GM18861 (cell line): ENCODE measurements around the gene MOB2.

Experiments used
- ATAC-seq: cut with Tn5 transposase; IDR thresholded peaks from one replicate; pipeline ENCODE4 v1.9.1; 2021; ENCODE audit not compliant: unreplicated experiment

MOB2 gene

DNA sequence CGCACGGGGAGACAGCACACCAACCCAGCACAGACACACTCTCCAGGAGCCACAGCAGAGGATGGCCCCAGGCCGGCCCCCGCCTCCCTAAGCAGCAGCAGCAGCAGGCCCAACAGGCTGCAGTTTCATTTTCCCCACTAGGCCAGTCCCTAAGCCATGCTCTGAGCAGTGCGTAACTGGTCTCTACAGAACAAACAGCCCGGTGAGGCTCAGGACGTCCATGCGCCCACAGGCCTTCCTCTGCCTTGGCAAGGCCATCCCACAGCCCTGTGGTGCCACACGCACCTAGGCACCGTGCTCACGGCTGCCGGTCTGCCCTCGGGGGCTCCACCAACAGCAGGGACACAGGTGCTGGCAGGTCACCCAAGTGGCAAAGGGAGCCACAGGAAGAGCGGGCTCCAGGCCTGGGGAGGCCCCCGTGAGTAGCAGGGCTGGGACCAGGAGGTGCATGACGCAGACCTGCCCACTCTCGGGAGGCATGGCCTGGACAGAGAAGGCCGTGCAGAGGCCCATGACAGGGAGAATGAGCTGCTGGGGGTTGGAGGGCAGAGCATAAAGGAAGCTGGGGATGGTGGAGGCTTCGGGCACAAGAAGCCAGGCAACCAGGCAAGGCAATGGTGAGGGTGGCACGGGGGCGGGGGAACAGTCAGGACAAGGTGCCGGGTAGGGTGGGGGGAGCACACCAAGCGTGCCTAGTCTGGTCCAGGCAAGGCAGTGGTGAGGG, 1.4 kb upstream of the MOB2 start:
- no peak for ATAC-seq

DNA sequence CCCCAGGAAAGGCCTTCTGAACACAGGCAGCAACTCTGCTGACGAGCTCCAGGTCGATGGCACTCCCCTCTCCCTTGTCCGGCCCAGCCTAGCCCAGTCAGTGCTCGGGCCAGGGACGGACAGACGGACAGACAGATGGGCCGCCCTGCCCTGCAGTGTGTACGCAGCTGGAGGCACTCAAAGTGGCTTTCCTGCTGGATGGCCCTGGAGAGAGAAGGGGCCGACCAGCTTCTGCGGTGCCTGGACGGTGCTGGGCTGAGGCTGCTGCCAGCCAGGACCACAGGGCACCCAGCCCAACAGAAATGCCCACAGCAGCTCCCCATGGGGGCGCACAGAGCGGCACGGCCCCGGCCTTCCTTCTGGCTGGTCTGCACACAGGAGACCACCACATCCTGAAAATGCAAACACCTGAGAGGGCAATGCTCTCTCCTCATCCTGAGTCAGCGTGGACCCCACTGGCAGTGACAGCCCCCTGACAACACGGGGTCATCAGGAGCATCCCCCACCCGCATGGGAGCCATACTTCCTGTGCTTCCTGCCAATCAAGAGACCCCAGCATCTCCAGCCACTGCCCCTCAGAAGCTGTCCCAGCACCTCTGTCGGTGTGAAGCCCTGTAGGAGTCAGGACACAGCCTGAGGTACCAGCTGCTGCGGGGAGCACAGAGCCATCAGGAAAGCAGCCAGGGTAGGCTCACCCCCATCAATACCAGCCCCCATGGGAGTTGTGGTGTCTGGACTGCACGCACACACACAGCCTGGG, 692 bp upstream of the MOB2 start:
- ATAC-seq = no peak

DNA sequence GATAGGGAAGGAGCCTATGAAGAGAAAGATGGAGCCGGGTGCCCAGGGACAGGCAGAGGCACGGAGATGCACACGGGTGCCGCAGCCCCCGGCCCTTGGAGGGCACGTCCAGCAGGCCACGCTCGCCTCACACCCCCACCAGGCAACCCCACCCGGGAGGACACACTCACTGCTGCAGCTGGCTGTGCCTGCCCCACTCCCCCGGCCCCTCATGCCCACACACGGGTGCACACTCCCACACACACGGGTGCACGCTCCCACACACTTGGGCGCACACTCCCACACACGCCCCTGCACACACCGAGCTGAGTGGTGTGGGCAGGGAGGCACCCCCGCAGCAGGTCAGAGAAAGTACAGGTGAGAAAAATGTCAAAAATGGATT, 1.1 kb downstream of the MOB2 start:
- ATAC-seq = no peak

DNA sequence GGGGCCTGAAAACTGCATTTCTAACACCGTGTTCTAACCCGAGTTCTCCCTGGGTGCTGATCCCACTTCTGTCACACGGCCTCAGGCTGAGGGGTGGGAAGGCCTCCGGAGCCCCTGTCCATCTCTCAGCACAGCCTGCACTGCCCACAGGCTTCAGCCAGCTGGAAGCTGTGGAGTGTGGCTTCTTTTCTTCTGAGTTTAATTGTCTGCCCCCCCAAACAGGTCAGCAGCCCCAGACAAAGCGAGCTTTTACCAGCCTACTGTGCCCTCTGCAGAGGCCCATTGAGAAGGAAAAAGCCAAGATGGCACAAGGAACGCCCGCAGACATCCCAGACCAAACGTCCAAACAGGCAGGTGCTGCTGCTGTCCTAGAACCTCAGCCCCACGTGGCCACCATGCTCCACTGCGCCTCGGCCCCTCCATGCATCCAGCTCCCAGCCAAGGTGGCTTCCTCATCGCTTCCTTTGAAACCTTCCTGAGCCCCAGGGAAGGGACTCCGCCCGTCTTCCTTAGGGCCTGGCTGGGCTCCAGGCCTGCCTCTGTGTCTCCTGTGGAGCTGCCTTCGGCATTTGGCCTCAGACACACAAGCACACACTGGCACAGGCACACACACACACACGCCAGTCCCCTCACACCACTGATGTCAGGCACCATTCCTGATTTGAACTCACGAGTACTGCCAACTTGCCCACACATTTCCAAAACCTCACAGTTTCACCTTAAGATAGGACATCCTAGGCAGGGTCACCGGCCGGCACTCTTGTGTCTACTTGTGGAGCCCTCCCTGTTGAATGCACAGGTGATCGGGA, 1.7 kb downstream of the MOB2 start:
- ATAC-seq = no peak

DNA sequence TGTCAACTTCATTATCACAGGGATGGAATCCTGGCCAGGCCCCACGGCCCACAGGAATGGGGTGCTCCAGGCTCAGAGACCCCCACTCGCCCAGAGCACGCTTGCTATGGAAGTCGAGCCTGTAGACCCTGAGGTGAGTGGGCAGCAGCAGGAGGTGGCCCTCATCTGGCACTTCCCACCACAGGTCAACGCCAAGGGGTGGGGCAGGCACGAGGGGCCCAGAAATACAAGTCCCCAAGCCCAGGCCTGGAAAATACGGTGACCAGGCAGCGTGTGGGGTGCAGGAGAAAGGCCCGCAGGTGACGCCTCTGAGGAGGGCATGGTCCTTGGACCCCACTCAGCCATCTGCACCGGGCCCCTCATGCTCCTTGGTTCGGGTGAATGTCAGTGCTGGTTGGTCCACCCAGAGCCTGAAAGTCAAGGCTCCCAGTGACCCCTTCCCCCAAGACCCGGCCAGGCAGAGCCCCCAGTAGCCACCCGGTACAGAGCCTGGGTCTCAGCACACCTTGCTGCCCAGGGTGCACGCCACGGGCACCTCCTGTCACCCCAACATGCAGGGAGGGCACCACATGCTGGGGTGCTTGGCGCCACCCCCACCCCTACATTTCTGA, 2.4 kb downstream of the MOB2 start:
- no peak for ATAC-seq

DNA sequence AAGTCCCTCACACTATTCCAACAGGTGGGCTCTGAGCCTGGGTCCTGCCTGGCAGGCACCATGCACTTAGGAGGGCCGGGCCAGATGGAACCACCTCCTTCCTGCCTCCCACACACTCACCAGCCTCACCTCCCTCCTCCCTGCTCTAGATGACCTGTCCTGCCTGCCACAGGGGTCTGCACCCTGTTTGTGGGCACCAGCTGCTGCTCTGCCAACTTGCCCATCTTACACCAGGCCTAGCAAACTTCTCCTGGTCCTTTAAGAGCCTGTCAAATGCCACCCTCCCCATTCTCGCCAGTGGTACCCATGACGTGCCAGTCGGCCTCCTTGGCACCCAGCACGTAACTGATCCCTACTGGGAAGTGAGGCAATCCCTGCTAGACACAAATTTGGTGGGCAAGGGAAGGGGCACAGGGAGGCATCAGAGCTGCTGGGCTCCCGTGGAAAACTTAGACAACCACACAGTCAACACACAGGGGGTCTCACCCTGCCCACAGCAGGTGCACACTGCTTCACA, 3.1 kb downstream of the MOB2 start:
- no peak for ATAC-seq

DNA sequence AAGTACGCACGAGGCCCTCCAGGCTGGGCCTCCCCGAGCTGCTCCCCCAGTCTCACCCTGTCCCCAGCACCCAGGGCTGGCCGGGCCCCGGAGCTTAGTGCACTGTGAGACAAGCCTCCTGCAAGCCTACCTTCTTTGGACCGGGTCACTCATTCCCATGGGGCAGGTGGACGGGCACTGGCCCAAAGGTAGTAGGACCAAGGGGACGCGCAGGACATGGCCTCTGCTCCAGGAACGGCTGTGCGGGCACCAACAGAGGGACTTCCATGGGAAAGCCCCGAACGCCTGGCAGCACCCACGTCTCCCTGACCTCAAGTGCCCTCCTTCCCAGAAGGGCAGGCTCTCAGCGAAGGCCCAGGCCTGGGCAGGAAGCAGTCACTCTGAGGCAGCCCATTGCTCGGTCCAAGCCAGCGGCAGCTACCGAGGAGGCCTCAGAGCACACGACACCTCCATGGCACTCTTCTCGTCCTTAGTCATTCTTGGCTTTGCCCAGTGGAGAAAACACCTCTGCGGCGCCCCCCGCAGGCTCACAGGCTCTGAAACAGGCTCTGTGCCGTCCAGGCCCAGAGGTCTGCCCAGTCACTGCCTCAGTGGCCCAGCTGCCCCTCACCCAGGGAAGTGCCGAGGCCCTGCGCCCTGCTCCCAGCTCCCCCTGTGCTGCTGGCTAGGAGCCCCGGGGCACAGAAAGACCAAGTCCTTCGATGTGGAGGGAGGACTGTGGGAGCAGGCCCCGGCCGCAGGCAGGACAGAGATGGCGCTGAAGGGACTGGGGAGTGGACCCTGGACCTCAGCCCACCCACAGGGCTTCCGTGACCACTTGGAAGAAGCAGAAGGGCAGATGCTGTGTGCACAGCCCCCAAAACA, 3.8 kb downstream of the MOB2 start:
- ATAC-seq = no peak

DNA sequence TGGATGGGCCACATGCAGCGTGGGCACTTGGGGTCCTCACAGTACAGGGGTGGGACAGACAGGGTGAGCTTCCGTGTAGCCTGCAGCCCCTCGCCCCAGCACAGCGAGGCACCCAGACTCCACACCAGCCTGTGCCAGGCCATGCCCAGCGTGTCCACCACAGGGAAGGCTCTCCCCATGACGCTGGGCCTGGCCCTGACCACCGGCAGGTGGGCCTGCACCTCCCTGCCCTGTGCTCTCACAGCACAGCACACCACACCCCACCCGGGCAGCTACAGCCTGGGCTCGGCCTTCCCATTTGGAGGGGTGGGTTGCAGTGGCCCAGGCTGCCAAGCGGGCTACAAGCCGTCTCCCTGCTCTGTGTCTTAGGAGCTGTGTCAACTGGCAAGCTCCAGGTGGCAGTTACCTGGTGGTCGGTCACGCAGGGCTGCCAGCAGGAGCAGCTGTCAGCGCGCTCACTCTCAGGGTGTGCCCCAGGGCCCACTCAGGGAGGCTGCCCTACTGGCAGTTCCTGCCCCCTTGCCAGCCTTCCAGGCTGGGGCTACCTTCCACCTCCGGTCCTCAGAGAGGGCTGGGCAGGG, 4.6 kb downstream of the MOB2 start:
- ATAC-seq = no peak

DNA sequence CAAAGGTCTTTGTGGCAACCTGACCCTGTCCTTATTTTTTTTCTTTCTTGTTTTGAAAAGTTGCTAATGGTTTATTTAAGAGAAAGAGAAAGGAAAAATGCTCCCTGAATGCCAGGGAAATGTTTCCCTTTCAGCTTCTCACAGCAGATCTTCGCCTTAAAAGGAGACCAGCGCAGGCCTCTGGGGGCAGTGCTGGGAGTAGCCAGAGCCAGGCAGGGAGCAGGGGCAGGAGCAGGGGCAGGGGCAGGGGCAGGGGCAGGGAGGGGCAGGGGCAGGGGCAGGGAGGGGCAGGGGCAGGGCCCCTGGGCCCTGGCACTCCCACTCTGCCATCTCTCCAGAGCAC, 5.1 kb downstream of the MOB2 start:
- ATAC-seq = no peak

DNA sequence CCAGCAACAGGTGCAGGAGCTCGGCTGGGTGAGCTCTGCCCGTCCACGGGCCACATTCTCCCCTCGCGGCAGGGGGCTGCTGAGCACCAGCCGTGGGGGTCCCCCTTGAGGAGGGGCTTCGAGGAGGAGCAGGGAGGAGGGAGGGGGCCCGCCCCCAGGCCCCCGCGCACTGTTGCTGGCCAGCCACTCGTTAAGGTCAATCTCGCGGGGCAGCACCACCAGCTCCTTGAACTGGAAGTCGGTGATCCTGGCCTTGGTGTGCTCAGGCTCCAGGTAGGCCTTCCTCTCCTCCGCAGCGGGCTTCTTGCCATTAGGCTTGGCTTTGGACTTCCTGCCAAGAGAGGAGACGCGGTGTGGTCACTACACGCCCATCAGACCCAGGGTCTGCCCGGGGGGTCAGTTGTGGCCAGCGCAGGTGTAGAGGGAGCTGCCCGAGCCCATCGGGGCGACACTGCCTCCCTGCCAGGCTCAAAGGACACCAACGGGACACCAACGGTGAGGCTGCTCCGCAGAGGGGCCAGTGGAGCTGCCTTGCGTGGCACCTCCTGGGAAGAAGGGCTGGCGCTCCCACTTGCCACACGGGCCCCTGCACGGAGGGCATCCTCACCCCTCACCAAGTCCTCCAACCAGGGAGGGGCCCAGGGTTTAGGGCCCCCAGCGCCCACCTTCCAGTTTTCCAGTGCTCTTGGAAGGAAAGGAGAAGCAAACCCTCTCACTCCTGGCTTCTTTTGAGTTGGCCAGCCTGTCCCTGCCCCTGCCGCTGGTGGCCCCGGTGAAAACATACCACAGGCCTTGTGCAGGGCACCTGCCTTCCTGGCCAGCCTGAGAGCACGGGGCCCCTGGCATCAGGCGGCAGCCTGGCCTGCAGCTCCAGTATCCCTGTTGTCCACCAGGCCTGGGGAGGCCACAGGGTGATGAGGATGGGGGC, 5.8 kb downstream of the MOB2 start:
- no peak for ATAC-seq

DNA sequence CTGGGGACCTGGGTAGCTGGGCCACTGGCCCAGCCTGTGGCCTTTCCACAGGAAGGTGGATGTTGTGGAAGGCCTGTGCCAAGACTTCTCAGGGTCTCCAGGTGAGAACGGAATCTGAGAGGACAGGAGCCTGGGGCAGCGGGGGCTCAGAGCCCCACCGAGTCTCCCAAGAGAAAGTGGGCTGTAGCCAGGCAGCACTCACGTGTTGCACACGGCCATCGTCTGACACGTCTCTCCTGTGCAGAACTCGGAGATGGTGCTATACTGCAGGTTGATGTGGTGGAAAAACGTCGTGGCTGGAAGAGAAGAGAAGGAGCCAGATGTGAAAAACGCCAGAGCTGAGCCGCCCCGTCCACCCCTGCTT, 6.4 kb downstream of the MOB2 start:
- no peak for ATAC-seq

DNA sequence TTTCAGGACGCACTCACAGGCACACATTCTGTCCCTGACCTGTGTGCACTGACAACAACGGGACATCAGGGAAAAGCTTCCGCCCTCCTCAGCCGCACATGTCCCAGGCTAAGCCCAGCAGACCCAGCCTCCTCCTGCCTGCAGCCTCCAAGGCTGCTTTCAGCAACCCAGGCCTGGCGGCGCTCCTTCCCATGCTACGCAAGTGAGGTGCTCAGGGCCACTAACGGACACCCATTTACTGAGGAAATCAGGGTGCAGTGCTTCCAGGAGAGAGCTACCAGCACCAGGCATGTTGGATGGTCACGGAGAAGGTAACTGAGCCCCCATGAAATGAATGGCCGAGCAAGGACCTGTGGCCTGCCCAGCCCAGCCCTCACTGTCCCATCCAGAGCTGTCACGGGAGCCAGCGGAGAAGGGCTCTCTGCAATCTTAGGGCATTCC, 6.9 kb downstream of the MOB2 start:
- no peak for ATAC-seq

DNA sequence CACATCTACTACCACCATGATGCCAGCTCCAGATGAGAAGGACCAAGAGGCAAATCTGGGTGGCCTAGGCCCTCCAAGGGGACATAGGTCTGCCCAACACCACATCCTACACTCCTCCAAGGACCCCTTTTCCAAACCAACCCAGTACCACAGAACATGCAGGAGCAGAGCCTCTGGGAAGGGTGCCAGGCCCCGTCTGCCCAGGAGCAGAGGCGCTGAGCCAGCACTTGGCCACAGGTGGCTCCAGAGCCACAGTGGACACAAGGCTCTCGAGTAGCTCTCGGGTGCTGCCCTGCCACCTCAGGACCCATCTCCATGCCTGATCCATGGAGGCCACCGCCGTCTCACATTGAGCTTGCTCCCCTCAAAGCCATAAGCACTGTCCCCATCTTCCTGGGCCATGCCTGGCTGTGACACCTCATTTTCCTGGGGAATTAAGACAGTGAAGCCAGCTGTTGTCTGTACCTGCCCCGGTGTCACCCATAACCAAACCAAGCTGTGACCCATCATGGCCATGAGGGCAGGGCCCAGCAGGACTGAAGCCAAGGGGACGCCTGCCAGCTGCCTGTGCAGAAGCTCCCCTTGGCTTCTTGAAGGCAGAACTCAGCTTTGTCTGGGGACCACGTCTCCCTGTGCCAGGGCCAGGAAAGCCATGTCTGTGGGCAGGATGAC, 7.4 kb downstream of the MOB2 start:
- no peak for ATAC-seq

DNA sequence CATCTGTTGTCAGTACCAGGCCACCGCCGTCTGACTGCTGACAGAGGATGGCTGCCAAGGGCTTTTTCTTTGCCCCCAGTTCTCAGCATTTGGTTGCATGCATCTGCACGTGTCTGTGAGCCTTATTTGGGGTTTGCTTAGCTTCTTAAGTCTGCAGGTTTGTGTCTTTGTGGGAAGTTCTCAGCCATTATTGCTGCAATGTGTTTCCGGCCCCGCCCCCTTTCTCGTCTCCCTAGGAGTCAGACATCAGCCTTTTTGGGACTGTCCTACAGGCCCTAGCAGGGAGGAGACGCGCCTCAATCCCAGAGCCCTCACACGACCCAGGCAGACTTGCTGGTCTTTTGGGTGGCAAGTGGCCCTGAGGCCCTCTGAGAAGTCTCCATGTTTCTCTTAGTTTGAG, 8.0 kb downstream of the MOB2 start:
- no peak for ATAC-seq

DNA sequence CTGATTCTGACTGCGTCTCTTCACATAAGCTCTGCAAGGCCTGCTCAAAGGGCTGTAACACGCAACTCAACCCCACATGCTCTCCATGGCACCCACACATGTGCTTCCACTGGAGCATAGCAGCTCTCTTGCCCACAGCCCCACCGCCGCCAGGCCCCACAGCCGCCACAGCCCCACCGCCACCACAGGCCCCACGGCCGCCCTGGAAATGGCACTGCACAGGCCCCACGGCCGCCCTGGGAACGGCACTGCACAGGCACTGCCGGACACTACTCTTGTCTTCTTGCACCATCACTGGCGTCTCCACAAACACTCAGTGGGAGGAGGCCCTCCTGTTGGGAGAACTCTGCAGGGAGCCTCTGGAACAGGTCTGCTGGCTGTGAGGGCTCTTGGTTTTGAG, 8.6 kb downstream of the MOB2 start:
- ATAC-seq = no peak

DNA sequence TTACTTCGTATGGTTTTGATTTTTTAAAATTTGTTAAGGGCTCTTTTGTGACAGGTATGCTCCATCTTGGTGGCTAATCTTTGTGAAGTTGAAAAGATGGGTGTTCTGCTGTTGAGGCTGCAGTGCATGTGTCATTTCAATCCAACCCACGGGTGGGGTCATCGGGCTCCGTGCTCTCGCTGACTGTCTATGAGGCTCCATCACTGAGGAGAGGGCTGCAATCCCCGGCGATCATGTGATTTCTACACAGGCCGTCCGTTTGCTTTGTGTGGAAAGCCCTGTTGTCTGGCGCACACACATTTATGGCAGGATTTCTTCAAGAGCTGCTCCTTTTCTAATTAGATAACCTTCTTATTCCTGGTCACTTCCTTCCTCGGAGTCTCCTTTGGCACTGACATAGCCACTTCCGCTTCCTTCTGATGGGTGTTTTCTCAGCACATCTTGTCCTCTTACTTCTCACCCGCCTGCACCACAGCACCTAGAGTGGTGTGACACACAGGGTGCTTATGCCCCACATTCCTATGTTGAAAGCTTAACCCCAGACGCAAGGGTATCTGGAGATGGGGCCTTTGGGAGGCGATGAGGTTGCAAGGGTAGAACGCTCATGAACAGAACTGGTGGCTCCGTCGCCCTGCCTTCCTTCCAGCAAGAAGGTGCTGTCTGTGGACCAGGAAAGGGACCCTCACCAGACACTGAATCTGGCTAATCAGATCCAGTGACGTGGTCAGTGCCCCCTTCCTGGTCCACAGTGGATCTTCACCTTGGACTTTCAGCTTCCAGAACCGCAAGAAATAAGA, 9.4 kb downstream of the MOB2 start:
- ATAC-seq = no peak

DNA sequence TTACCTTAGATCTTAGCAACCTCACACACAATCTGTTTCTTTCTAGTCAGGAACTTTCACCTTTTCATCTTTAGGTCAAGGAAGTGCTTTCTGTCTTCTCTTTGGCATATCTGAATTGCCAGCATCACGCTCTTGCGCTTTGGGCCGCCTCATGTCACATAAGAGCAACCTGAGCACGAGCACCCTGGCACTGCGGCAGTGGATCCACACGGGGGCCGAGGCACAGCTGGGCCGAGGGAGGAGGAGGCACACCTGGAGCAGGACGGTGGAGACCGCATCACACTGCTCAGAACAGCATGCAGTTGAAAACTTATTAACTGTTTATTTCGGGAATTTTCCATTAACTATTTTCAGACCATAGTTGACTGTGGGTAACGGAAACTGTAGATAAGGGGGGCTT, 10.7 kb downstream of the MOB2 start:
- no peak for ATAC-seq

DNA sequence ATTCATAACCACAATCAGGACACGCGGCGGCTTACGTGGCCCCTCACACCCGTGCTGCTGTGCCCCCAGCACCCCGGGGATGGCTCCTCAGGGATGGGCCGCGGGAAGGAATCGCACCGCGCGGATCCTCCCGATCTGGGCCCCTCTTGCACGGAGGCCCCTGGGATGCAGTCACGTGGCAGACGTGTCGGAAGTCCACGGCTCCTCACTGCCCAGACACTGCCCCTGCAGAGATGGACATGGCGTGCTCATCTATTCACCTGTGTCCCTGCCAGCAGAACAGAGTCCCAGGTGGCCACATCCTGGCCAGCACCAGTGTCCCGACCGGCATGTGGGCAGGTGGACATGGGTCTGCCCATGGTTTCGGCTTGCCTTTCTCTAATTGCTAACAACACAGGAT, 12.8 kb downstream of the MOB2 start:
- ATAC-seq = no peak
